IPS DF 6.9 (cell line): ENCODE results near the gene SOX5.

ENCODE experiments used
- DNase-seq: peaks from one replicate; pipeline ENCODE4 v3.0.0-alpha.2; 2013; ENCODE audit warnings: low read depth, low spot score
- H3K27ac ChIP-seq: one replicate; pipeline ENCODE4 v1.5.1; 2013; ENCODE audit warnings: low read length, control low read depth
- H3K27me3 ChIP-seq: 2 replicates; pipeline ENCODE4 v1.6.1; 2013; ENCODE audit warnings: mild to moderate bottlenecking, low read length; ENCODE audit not compliant: control insufficient read depth, insufficient read depth
- H3K36me3 ChIP-seq: 2 replicates; pipeline ENCODE4 v1.6.1; 2013; ENCODE audit warnings: low read length; ENCODE audit not compliant: control insufficient read depth, insufficient read depth
- H3K4me1 ChIP-seq: 2 replicates; pipeline ENCODE4 v1.6.1; 2013; ENCODE audit warnings: low read length; ENCODE audit not compliant: control insufficient read depth, insufficient read depth
- H3K4me3 ChIP-seq: 2 replicates; pipeline ENCODE4 v1.5.1; 2013; ENCODE audit warnings: mild to moderate bottlenecking, low read length
- H3K9me3 ChIP-seq: 2 replicates; pipeline ENCODE4 v1.6.1; 2013; ENCODE audit warnings: low read length, inconsistent platforms; ENCODE audit not compliant: control insufficient read depth, insufficient read depth
- WGBS: extraction: QIAGEN DNeasy Blood & Tissue Kit; methylation state at CpG from one replicate; pipeline ENCODE4 v1.1.7; 2013; ENCODE audit warnings: mixed read lengths, missing lambda C conversion rate; ENCODE audit not compliant: insufficient read length, insufficient coverage; 5-methylcytosine and 5-hydroxymethylcytosine counted together

The SOX5 gene

DNA sequence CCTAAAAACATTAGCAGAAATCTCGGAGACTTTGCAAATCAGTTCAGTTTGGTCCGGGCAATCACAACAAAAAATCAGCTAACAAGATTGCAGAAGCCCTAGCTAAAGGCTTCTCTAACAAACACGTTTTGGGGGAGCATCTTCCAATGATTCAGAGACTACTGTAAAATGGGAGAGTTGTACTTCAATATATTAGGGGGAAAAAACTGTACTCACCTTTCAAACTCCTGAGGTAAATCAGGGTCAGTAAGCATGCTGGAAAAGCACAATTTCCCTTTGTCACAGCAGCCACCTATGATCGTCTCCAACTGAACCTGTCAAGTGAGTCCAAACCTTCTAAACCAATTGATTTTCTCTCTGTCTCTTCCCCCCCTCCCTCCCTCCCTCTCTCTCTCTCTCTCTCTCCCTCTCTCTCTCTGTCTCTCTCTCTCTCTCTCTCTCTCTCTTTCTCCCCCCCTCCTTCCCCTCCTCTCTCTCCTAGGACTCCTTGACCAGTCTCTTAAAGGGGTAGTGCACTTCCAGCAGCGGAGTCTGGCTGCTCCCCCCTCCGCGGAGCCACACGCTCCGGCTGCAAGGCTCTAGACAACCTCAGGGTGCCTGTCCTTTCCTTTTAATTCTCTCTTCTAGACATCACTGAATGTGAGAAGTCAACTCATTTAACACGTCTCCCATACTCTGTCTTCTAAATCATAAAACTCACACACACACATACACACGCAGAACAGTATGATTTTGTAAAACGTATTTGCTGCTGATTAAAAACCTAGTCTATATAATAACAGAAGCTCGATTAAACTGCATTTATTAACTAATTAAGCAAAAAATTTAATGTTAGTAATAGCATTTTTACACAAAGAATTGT, at the start of gene SOX5:
Gene SOX5 (minus strand): TSS at position 323 of the 862 bp plus-strand sequence. CDS start 69 bp downstream, at position 254.
- no CpG with 5 or more reads among the region's 13 CpGs for WGBS
- Histone ChIP-seq H3K4me1 (peaks cover 4% of the 10 kb centered on the region; the same call in 1 of the 2 replicates), H3K9me3 (no peaks in the 10 kb centered on the region), H3K27me3 (peaks cover 2% of the 10 kb centered on the region), H3K27ac (no peak within 1 kb of the TSS), H3K36me3 (no peaks in the 10 kb centered on the region), H3K4me3 (peak within 1 kb of the TSS; percentile 40; the same call in 1 of the 2 replicates)
- DNase-seq = no peak

- WGBS = no CpG with 5 or more reads among the region's 1 CpG
- Histone ChIP-seq H3K4me1 (no peaks in the 10 kb centered on the region), H3K36me3 (no peaks in the 10 kb centered on the region), H3K27ac (no peak overlapping the region), H3K9me3 (no peaks in the 10 kb centered on the region), H3K4me3 (no peak overlapping the region), H3K27me3 (no peaks in the 10 kb centered on the region)
- no peak for DNase-seq
Measured at GRCh38 chr12:23987046-23987445, 37.6 kb upstream of the SOX5 start.

GRCh38 chr12:23980826-23981225, 31.4 kb upstream of the SOX5 start:
- H3K4me1 ChIP-seq = no peaks in the 10 kb centered on the region
- no peaks in the 10 kb centered on the region for H3K36me3 ChIP-seq
- WGBS = no CpG with 5 or more reads among the region's 3 CpGs

DNA sequence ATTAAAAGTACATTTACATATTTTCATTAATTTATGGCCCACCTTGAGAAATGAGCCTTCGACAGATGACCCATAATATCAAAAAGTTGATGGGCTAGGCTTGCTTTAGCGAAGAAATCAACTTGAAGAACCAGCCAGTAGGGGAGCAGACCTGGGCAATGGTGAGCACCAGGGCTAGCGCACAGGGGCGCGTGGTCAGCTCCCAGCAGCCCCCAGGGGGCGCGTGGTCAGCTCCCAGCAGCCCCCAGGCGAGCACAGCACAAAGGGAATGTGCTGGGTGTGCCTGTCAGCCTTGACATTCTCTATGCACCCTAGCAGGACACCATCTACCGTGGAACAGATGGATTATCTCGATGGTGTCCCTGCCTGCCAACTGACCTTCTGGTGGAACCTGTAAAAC, 15.3 kb upstream of the SOX5 start:
- Histone ChIP-seq H3K27me3 (no peaks in the 10 kb centered on the region), H3K9me3 (no peaks in the 10 kb centered on the region), H3K4me3 (no peak overlapping the region), H3K36me3 (no peaks in the 10 kb centered on the region), H3K27ac (no peak overlapping the region), H3K4me1 (no peaks in the 10 kb centered on the region)
- DNase-seq = no peak
- WGBS = no CpG with 5 or more reads among the region's 10 CpGs

More at GRCh38 chr12:23980826-23981225, 31.4 kb upstream of the SOX5 start:
- no peak for DNase-seq
- no peaks in the 10 kb centered on the region for H3K9me3 ChIP-seq
- no peak overlapping the region for H3K27ac ChIP-seq
- no peak overlapping the region for H3K4me3 ChIP-seq
- no peaks in the 10 kb centered on the region for H3K27me3 ChIP-seq

DNA sequence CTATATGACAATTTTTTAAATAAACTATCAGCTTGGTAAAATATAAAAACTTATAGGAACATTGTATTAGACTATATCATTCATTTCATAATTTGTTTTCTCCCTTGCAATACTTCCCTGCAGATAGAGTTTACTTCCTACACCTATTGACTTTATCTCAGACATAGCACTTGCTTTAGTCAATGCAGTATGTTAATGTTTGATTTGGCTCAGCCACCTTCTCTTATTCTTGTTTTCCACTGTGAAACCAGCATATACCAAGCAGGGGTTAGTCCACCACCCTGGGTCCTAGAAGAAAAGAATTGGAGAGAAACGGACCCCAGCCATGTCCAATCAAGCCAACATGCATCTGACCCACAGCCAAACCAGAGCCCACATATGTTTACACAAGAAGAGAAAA, 10.4 kb upstream of the SOX5 start:
- Histone ChIP-seq H3K9me3 (no peaks in the 10 kb centered on the region), H3K27ac (no peak overlapping the region), H3K27me3 (no peaks in the 10 kb centered on the region), H3K36me3 (no peaks in the 10 kb centered on the region), H3K4me3 (no peak overlapping the region), H3K4me1 (no peaks in the 10 kb centered on the region)
- no peak for DNase-seq
- WGBS = no CpG with 5 or more reads among the region's 1 CpG

GRCh38 chr12:23954332-23954731, 4.9 kb upstream of the SOX5 start:
- no peaks in the 10 kb centered on the region for H3K36me3 ChIP-seq
- no peak overlapping the region for H3K4me3 ChIP-seq
- DNase-seq = no peak
- peaks cover 4% of the 10 kb centered on the region; the same call in 1 of the 2 replicates for H3K4me1 ChIP-seq
- no peaks in the 10 kb centered on the region for H3K9me3 ChIP-seq
- H3K27ac ChIP-seq = no peak overlapping the region
- H3K27me3 ChIP-seq = peaks cover 2% of the 10 kb centered on the region

GRCh38 chr12:23952071-23952470, 2.6 kb upstream of the SOX5 start:
- H3K9me3 ChIP-seq = no peaks in the 10 kb centered on the region
- no peak overlapping the region for H3K4me3 ChIP-seq
- H3K27me3 ChIP-seq = peaks cover 2% of the 10 kb centered on the region
- H3K4me1 ChIP-seq = peaks cover 4% of the 10 kb centered on the region; the same call in 1 of the 2 replicates
- no peak overlapping the region for H3K27ac ChIP-seq
- WGBS = no CpG with 5 or more reads among the region's 3 CpGs
- DNase-seq = no peak
- H3K36me3 ChIP-seq = no peaks in the 10 kb centered on the region

GRCh38 chr12:23950775-23951451, 1.4 kb upstream of the SOX5 start:
- Histone ChIP-seq H3K9me3 (no peaks in the 10 kb centered on the region), H3K27ac (no peak overlapping the region), H3K36me3 (no peaks in the 10 kb centered on the region), H3K4me3 (peak overlapping the region; percentile 40; the same call in 1 of the 2 replicates), H3K27me3 (peaks cover 2% of the 10 kb centered on the region), H3K4me1 (peaks cover 4% of the 10 kb centered on the region; the same call in 1 of the 2 replicates)
- no CpG with 5 or more reads among the region's 11 CpGs for WGBS
- no peak for DNase-seq

DNA sequence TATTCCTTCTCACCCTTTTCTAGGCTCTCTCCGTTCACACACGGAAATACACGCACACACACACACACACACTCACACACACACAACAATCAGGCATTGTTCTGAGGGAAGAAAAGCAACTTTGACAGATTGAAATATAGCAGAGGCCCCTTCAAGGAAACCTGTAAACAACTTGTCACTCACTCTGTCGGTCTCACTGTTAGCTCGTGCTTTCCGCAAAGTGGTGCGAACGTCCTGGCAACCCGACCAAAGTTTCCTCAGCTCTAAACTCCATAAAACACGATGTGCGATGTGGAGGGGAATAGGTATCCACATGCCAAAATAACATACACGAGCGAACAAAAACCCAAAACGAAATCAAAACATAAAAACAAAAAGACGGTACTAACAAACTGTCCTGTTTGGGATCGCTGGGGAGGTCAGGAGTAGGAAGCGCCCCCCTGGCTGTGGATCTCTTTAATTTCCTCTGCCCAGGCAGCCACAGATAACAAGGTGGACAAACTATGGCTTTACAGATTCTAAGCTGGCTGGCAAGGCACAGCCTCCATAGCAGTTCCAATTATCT, 822 bp upstream of the SOX5 start:
- Histone ChIP-seq H3K4me3 (peak overlapping the region; percentile 40; the same call in 1 of the 2 replicates), H3K36me3 (no peaks in the 10 kb centered on the region), H3K27me3 (peaks cover 2% of the 10 kb centered on the region), H3K4me1 (peaks cover 4% of the 10 kb centered on the region; the same call in 1 of the 2 replicates), H3K27ac (no peak overlapping the region), H3K9me3 (no peaks in the 10 kb centered on the region)
- WGBS = no CpG with 5 or more reads among the region's 17 CpGs
- no peak for DNase-seq

DNA sequence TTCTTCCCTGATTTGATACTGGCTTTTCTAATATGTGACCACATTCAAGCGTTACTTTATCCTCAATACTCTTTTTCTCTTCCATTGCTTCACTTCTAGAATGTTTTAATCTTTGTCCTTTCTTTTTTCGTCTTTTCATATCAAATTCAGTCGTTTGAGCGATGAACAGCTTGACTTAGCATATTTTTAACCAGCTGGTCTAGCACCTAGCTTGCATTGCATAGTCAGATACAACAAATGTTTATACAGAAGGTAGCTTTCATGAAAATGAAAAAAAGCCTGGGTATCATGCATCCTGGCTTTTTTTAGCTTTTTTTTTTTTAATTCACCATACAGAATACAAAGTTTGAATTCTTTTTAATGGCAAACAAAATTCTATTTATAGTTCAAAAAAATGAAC, 1.2 kb downstream of the SOX5 start:
- no peak overlapping the region for H3K4me3 ChIP-seq
- no peaks in the 10 kb centered on the region for H3K36me3 ChIP-seq
- H3K4me1 ChIP-seq = peaks cover 4% of the 10 kb centered on the region; the same call in 1 of the 2 replicates
- 100% methylated on average over 1 of the region's 4 CpGs for WGBS
- no peak overlapping the region for H3K27ac ChIP-seq
- peaks cover 2% of the 10 kb centered on the region for H3K27me3 ChIP-seq
- H3K9me3 ChIP-seq = no peaks in the 10 kb centered on the region
- DNase-seq = no peak
